ENCODE results near the gene LRRC27. TPM values are rescaled to one million over a fixed set of nuclear protein-coding genes. Genes with fewer than 3 reads are reported as not detected.
A peak's percentile ranks its signal among the peaks of the same experiment; 100 is the strongest.

Gene LRRC27
- total and polyA plus RNA-seq, 2 of the 4 experiments (the other 2 are of a cell fraction) = 3.8 to 5.3 TPM

DNA sequence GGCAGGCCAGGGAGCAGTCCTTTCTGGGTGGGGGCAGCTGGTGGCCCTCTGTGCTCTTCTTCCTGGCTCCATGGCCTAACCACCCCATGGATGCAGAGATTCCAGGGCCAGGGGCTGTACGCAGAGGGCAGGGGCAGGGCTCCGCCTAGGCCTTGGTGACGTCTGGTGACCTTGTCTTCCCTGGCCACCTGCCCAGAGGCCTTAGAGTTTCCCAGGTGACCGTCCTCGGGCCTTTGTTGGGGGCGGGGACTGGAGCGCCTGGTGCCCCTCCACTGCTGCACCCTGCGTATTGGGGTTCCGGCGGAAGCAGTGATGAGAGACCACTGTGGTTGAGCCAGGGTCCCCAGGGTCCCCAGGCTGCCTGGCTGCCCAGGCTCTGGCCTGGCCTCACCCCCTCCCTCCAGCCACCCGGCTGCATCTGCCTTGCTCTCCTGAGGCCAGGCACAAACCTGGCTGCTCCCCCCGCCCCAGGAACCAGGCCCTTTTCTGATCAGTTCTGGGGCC, 75.3 kb downstream of the LRRC27 start:
- H2BK15ac ChIP-seq (ENCODE audit: low read depth, low read length) = no peak overlapping the region
- H3K14ac ChIP-seq (replicated peaks; ENCODE audit: low read depth, low read length) = no peak overlapping the region
- peak overlapping the region in 1 of 2 experiments; percentile 72; a peak in 2 of 4 replicates for H4K8ac ChIP-seq (ENCODE audit: low read depth in 2 of 2, low read length in 2 of 2)
- POLR2A ChIA-PET (ENCODE audit: unreplicated experiment) = no interaction called here
- intact Hi-C loops (cut with micrococcal nuclease) (no loop called here), in situ Hi-C loops (cut with MboI; ENCODE audit: low sequenced_read_pairs) (no loop called here), dilution Hi-C loops (cut with HindIII; ENCODE audit: low sequenced_read_pairs, unreplicated experiment) (no loop called here)
- peaks cover 6% of the 10 kb centered on the region; the same call in 1 of the 2 replicates for H3K4me1 ChIP-seq (ENCODE audit: control insufficient read depth, insufficient read depth, low read length)
- H3K4ac ChIP-seq (ENCODE audit: low read depth, low read length) = 0 out of 2 replicates have a peak overlapping the region, but pooled peaks have one; percentile 65
- peaks cover 18% of the 10 kb centered on the region; the same call in 1 of the 2 replicates for H3K36me3 ChIP-seq (ENCODE audit: control insufficient read depth, insufficient read depth, low read length)
- H2BK120ac ChIP-seq (ENCODE audit: low read depth, low read length) = 0 out of 2 replicates have a peak overlapping the region, but pooled peaks have one; percentile 32
- BruUV-seq (replicated peaks) = no TSS peak
- H4K91ac ChIP-seq (ENCODE audit: insufficient read depth, low read depth, low read length) = no peak overlapping the region
- H3K9me1 ChIP-seq (ENCODE audit: insufficient read depth, low read length) = peaks cover 2% of the 10 kb centered on the region; the same call in 1 of the 2 replicates
- peak overlapping the region; percentile 20 for H3K27ac ChIP-seq (ENCODE audit: insufficient read depth, low read length)
- H4K5ac ChIP-seq (ENCODE audit: low read depth, low read length) = peak overlapping the region; percentile 60
- ATAC-seq (ENCODE audit: low read depth) (no peak), DNase-seq (no peak)
- H3K56ac ChIP-seq (ENCODE audit: extremely low read depth, insufficient read depth, low read length) = no peak overlapping the region
- H3K4me3 ChIP-seq (ENCODE audit: insufficient read depth, low read depth, low read length) = no peak overlapping the region
- H2AFZ ChIP-seq (replicated peaks; ENCODE audit: low read length, poor library complexity) = peak overlapping the region; percentile 75
- no peak overlapping the region for H2AK5ac ChIP-seq (ENCODE audit: low read depth, low read length)
- no peaks in the 10 kb centered on the region for H3K9me3 ChIP-seq (ENCODE audit: control insufficient read depth, insufficient read depth, low read length)
- TF ChIP-seq RCOR1 (IDR thresholded peaks at IDR 0.05; ENCODE audit: insufficient replicate concordance, low read length) = no peak
- CTCF ChIA-PET = no interaction called here
- no peak overlapping the region; the same call in 1 of the 2 replicates for H3K9ac ChIP-seq (ENCODE audit: low read depth, low read length)
- WGBS, 2 experiments (ENCODE audit: extremely low coverage in 2 of 2, insufficient read length in 1 of 2) = 93% methylated on average over 10 of the region's 12 CpGs; no CpG with 5 or more reads in 1 of the 2 experiments
- H3K4me2 ChIP-seq (ENCODE audit: low read depth, low read length) = no peak overlapping the region
- H3K79me1 ChIP-seq (ENCODE audit: low read depth in 1 of 2, low read length in 2 of 2) = peaks cover 0 to 16% of the 10 kb centered on the region in 2 experiments; a peak in 3 of 4 replicates
- H2AK9ac ChIP-seq (replicated peaks; ENCODE audit: low read depth, low read length, poor library complexity) = peak overlapping the region; percentile 17
- H2BK20ac ChIP-seq (ENCODE audit: low read depth, low read length) = no peak overlapping the region
- peak overlapping the region; percentile 20 for H2BK5ac ChIP-seq (ENCODE audit: low read depth, low read length, poor library complexity, severe bottlenecking)
- no peak overlapping the region for H3K18ac ChIP-seq (ENCODE audit: low read depth, low read length)
- H3K27me3 ChIP-seq (ENCODE audit: control insufficient read depth, insufficient read depth, low read length) = no peaks in the 10 kb centered on the region
- H3K23ac ChIP-seq (ENCODE audit: low read depth, low read length) = no peak overlapping the region
- H4K20me1 ChIP-seq (ENCODE audit: insufficient read depth, low read length) = peaks cover 7% of the 10 kb centered on the region; the same call in 1 of the 2 replicates
